ENCODE measurements around the gene GTPBP1.

Gene GTPBP1

DNA sequence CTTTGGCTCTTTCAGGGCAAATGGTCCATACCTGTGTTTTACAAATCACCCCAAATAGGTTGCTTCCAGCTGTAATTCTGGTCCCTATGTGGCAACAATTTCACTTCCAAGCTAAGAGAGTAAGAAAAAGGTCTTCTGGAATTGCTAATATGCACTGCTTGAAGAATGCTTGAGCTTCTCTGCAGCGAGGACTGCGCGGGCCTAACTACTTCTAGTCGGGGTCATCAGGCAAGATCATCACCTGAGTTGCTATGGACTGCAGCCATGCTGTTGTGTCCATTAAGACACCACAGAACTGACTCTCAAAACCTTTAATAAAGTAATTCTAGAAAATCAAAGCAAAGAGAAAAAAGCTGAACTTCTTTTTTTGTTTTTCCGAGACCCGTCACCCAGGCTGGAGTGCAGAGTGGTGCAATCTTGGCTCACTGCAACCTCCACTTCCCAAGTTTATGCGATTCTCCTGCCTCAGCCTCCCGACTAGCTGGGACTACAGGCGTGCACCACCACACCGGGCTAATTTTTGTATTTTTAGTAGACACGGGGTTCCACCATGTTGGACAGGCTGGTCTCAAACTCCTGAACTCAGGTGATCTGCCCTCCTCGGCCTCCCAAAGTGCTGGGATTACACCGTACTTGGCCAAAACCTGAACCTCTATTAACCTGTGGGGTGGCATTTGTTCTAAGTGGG, 7.2 kb upstream of the GTPBP1 start:
- TF ChIP-seq, protein P1, sequence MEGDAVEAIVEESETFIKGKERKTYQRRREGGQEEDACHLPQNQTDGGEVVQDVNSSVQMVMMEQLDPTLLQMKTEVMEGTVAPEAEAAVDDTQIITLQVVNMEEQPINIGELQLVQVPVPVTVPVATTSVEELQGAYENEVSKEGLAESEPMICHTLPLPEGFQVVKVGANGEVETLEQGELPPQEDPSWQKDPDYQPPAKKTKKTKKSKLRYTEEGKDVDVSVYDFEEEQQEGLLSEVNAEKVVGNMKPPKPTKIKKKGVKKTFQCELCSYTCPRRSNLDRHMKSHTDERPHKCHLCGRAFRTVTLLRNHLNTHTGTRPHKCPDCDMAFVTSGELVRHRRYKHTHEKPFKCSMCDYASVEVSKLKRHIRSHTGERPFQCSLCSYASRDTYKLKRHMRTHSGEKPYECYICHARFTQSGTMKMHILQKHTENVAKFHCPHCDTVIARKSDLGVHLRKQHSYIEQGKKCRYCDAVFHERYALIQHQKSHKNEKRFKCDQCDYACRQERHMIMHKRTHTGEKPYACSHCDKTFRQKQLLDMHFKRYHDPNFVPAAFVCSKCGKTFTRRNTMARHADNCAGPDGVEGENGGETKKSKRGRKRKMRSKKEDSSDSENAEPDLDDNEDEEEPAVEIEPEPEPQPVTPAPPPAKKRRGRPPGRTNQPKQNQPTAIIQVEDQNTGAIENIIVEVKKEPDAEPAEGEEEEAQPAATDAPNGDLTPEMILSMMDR (conservative IDR thresholded peaks at IDR 0.05; ENCODE audit: low read length) = no peak
- DNase-seq (ENCODE audit: low read depth) = no peak
- peak overlapping the region; percentile 81; the same call in 1 of the 2 replicates for H3K4me3 ChIP-seq (ENCODE audit: low read length)

DNA sequence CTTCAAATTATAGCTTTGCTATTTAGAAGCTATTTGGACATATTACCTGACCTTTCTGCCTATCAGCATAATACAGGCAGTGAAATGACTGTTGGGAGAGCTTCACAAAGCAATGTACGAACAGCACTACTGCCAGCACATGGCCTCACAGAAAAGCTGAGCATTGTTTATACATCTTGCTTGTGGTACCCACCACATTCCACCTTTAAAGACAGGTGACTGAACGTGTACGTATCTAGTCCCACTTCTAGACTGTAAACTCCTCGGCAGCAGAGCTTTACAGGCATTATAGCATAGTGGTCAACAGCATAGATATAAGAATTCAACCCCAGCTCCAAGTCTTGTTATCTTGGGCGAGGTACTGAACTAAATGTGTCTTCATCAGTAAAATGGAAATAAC, 6.6 kb upstream of the GTPBP1 start:
- H3K4me3 ChIP-seq (ENCODE audit: low read length) = peak overlapping the region; percentile 81
- TF ChIP-seq, protein P1 (conservative IDR thresholded peaks at IDR 0.05; ENCODE audit: low read length) = no peak
- DNase-seq (ENCODE audit: low read depth) = no peak

DNA sequence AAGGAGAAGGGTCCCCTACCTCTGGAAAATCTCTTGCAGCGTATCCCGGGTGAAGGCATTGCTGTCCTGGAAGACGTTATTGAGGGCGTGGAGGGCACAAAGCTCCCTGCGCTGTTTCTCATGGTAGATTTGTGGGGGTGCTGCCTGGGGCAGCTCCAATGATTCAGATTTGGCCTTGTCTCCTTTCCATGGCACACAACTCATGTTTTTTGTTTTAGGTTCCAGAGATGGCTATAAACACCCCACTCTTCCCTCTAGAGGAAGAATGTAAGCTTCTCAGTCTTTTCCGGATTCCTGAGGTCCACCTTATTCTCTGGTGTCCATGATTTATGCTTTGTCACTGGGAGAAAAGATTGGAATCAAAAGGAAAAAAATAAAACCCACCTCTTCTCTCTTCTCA, 6.0 kb upstream of the GTPBP1 start:
- H3K4me3 ChIP-seq (ENCODE audit: low read length) = peak overlapping the region; percentile 81
- TF ChIP-seq, protein P1 (conservative IDR thresholded peaks at IDR 0.05; ENCODE audit: low read length) = peak; percentile 16
- peak; percentile 63 for DNase-seq (ENCODE audit: low read depth)

DNA sequence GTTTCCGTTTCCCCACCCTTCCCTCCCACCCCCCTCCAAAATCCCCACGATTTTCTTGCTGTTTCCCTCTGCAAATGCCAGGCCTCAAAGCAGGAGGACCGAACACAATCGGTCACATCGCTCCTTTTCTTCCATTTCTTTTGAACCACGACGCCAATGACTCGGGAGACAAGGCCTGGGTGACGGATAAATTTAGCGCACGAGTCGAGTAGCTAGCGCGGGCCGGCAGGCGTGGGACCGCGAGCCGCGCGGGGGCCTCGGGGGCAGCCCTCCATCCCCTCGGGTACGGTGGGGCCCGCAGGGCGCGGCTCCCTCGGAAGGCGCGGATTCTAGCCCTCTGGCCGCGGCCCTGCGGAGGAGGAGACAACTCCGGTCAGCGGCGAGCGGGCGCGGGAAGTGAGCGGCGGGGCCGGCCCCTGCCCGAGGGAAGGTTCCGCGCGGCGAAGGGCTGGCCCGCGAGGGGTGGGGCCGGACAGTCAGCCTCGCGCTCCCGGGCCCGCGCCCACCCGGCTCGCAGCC, 5.4 kb upstream of the GTPBP1 start:
- TF ChIP-seq, protein P1 (conservative IDR thresholded peaks at IDR 0.05; ENCODE audit: low read length) = no peak
- peak overlapping the region; percentile 81 for H3K4me3 ChIP-seq (ENCODE audit: low read length)
- DNase-seq (ENCODE audit: low read depth) = peak; percentile 46

DNA sequence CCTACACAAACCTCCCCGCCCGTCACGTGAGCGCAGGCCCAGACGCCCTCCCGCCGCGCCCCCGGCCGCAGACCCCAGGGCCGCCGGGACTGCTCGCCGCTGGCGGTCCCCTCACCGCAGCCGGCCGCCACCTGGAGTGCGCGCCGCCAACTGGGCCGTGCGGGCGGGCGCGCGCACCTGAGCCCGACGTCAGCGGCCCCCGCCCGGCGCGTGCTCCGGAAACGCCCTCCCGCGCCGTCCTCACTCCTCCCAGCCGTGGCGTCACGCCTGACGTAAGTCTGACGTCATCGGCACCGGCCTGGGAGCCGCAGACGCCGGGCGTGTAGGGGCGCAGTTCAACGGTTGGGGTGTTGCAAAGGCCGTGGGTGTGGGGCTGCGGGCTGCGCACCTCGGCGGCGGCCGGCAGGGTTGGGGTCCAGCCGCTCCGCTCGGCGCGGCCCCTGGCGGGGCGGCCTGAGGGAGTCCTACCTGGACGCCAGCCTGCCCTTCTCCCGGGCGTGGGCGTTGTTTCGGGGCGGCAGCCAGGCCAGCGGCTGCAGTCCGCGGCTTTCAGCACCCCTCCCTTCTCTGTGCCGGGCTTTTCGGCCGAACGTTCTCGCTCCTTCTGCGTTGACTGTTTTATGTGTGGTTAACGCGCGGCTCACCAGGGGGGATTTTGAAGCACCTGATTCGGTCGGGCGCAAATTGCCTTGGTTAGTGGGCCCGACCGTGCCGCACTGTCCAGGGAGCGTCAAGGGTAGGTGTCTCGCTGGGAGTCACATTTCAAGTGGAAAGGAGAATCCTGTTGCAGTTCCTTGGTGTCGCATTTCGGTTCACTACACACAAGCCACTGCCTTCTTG, 4.7 kb upstream of the GTPBP1 start, which contains the start of gene JOSD1:
TSS of gene JOSD1 (minus strand) at position 155 of the 840 bp plus-strand sequence. CDS start 956 bp downstream, outside the sequence.
- H3K4me3 ChIP-seq (ENCODE audit: low read length) = peak within 1 kb of the TSS; percentile 81
- peak; percentile 90 for DNase-seq (ENCODE audit: low read depth)
- TF ChIP-seq, protein P1 (conservative IDR thresholded peaks at IDR 0.05; ENCODE audit: low read length) = no peak

DNA sequence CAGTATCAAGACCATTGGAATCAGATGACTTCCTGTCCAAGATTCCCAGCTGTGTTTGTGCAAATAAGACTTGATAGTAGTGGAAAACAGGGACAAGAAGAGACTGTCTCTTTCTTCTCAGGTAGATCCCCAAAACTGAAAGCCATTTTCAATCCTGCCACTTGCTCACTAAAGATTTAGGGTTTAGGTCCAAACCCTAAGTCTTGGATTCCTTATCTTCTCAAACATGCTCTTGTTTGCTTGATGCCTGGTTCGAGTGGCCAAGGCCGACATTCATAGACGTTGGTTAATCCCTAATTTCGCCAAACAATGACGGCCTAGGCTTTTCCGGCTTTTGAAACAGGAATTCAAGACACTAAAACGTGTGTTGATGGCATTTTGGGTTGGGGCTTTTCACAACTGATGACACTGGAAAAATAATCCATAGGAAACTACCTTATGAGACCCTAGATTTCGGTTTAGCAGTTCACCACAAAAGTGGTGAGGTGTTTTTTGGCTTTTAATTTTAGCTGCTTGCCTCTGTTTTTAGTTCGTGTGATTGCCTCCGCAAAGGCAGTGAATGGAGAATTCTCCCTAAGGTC, 1.0 kb upstream of the GTPBP1 start:
- TF ChIP-seq, protein P1 (conservative IDR thresholded peaks at IDR 0.05; ENCODE audit: low read length) = no peak
- no peak for DNase-seq (ENCODE audit: low read depth)
- H3K4me3 ChIP-seq (ENCODE audit: low read length) = peak overlapping the region; percentile 57

Data from AG10803 (cell line).